GM23338 (cell line): ENCODE measurements around the gene RTN3. TPM values are rescaled to one million over a fixed set of nuclear protein-coding genes. Genes with fewer than 3 reads are reported as not detected.

Experiments used
- CREB1 ChIP-seq: fragments of 250-450 bp; sonication (Bioruptor Pico); IDR thresholded peaks from 2 replicates; pipeline ENCODE4 v1.5.0; 2020; ENCODE audit warnings: low read depth, mild to moderate bottlenecking, moderate library complexity
- NANOG ChIP-seq: IDR thresholded peaks from 2 replicates; pipeline ENCODE4 v1.6.1; 2016; ENCODE audit warnings: antibody characterized with exemption, borderline replicate concordance
- REST ChIP-seq: IDR thresholded peaks from one replicate; pipeline ENCODE4 v1.6.1; 2018; ENCODE audit warnings: antibody characterized with exemption; ENCODE audit not compliant: unreplicated experiment
- ZNF331 ChIP-seq: fragments of 250-450 bp; sonication (Bioruptor Pico); IDR thresholded peaks from 2 replicates; pipeline ENCODE4 v1.5.0; 2020; ENCODE audit warnings: low read depth, mild to moderate bottlenecking, moderate library complexity
- ZNF462 ChIP-seq: fragments of 250-450 bp; sonication (Bioruptor Pico); IDR thresholded peaks from 2 replicates; pipeline ENCODE4 v1.5.0; 2020; ENCODE audit warnings: mild to moderate bottlenecking, moderate library complexity
- polyA plus RNA-seq: library from polyadenylated mRNA; unstranded; fragments of >200 nt; fragmentation: Nextera tagmentation; extraction: Ambion mirVana; gene quantifications from 2 replicates; pipeline ENCODE4 v1.2.1, GENCODE V29; 2016
- total RNA-seq: library from RNA; depleted of rRNA; stranded (reverse); fragments of >200 nt; shearing (Covaris generic); gene quantifications from 2 replicates; pipeline ENCODE4 v1.2.3, GENCODE V29; 2014

RTN3 gene
- total and polyA plus RNA-seq, 2 experiments from 2014 or later, result 138 to 162 TPM

GRCh38 chr11:63767267-63767564 lies 85.9 kb downstream of the RTN3 start (continued):
- TF ChIP-seq ZNF462 (CRISPR knock-in tag), result no peak
- no peak for TF ChIP-seq CREB1 (CRISPR knock-in tag)
- no peak for TF ChIP-seq REST
- TF ChIP-seq NANOG, result no peak
- no peak for TF ChIP-seq ZNF331 (CRISPR knock-in tag)
